Neuron (in vitro differentiated cells): ENCODE measurements around the gene LY86.

ENCODE experiments used
- H2AFZ ChIP-seq: one replicate; pipeline ENCODE4 v1.6.1; 2013; ENCODE audit warnings: low read depth, mild to moderate bottlenecking, inconsistent platforms, low read length, moderate library complexity
- H3K27me3 ChIP-seq: one replicate; pipeline ENCODE4 v1.6.1; 2013; ENCODE audit warnings: low read length; ENCODE audit not compliant: insufficient read depth
- H3K36me3 ChIP-seq: one replicate; pipeline ENCODE4 v1.6.1; 2013; ENCODE audit warnings: low read length; ENCODE audit not compliant: insufficient read depth
- H3K4me1 ChIP-seq: one replicate; pipeline ENCODE4 v1.6.1; 2013; ENCODE audit warnings: low read length; ENCODE audit not compliant: insufficient read depth
- H3K4me3 ChIP-seq: 2 replicates; pipeline ENCODE4 v1.5.1; 2013; ENCODE audit warnings: mild to moderate bottlenecking, low read length, moderate library complexity
- H3K9me3 ChIP-seq: one replicate; pipeline ENCODE4 v1.6.1; 2013; ENCODE audit warnings: low read length

The LY86 gene

DNA sequence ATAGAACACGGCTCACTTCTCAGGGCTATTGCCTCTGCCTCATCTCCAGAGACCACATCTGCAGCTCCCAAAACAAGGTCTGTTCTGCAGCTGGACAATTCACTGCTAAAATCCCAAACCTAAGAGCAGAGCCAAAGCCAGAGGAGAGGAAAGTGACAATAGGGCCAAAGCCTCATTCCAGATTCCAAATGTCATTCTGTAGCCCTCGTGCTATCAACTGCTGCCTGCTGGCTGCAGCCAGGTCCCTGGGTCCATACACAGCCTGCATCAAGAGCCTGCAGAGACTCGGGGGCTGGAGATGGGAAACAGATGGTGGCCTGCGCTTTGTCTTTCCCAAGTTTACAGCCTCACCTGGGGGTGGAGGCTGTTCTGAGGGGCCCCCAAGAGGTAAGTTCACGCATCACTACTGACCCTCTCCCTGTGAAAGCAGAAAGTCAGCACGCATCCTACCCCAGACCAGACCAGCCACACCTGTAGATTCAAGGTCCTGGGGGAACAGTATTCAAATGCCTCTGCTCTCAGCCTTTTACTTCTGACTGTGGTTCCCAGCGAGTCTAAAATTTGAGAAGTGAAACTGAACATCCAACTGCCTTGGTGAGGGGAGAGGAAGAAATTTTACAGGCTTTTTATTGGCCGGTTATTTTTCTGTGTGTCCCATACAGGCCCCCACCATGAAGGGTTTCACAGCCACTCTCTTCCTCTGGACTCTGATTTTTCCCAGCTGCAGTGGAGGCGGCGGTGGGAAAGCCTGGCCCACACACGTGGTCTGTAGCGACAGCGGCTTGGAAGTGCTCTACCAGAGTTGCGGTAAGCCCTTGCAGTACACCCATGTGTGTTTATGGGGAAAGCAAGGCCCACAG, at the start of gene LY86:
LY86 (plus strand) TSS at position 657 of the 860 bp plus-strand sequence; CDS start at position 672, 15 bp downstream.
- Histone ChIP-seq H3K4me1 (no peaks in the 10 kb centered on the region), H3K27me3 (no peaks in the 10 kb centered on the region), H2AFZ (no peak within 1 kb of the TSS), H3K36me3 (no peaks in the 10 kb centered on the region), H3K4me3 (no peak within 1 kb of the TSS), H3K9me3 (no peaks in the 10 kb centered on the region)

DNA sequence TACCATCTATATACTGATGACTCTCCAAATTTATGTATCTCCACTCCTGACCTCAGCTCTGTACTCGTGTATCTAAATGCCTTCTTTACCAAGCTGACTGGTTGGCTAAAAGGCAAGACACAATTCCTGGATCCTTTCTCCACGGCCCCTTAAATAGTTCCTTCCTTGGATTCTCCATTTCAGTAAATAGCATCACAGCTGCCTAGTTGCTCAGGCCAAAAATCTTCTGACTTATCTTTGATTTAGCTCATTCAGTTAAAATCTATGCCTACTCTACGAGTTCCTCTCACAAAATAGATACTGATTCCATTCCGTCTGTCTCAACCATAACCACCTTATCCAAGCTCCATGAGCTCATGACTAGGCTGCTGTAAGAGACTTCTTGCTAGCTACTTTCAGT, 49.5 kb upstream of the LY86 start:
- Histone ChIP-seq H3K4me1 (no peaks in the 10 kb centered on the region), H3K4me3 (no peak overlapping the region), H3K36me3 (no peaks in the 10 kb centered on the region), H3K27me3 (no peaks in the 10 kb centered on the region), H2AFZ (no peak overlapping the region), H3K9me3 (no peaks in the 10 kb centered on the region)

DNA sequence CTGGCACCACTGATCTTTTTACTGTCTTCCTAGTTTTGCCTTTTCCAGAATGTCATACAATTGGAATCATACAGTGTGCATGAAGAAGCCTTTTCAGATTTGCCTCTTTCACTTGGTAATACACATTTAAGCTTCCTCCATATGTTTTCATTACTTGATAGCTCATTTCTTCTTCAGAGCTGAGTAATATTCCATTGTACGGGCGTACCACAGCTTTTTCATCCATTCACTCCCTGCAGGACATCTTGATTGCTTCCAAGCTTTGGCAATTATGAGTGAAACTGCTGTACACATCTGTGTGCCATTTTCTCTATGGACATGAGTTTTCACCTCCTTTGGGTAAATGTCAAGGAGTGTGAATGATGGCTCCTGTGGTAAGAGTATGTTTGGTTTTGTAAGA, 46.2 kb upstream of the LY86 start:
- Histone ChIP-seq H3K36me3 (no peaks in the 10 kb centered on the region), H3K4me1 (no peaks in the 10 kb centered on the region), H3K4me3 (no peak overlapping the region), H3K9me3 (no peaks in the 10 kb centered on the region), H3K27me3 (no peaks in the 10 kb centered on the region), H2AFZ (no peak overlapping the region)

DNA sequence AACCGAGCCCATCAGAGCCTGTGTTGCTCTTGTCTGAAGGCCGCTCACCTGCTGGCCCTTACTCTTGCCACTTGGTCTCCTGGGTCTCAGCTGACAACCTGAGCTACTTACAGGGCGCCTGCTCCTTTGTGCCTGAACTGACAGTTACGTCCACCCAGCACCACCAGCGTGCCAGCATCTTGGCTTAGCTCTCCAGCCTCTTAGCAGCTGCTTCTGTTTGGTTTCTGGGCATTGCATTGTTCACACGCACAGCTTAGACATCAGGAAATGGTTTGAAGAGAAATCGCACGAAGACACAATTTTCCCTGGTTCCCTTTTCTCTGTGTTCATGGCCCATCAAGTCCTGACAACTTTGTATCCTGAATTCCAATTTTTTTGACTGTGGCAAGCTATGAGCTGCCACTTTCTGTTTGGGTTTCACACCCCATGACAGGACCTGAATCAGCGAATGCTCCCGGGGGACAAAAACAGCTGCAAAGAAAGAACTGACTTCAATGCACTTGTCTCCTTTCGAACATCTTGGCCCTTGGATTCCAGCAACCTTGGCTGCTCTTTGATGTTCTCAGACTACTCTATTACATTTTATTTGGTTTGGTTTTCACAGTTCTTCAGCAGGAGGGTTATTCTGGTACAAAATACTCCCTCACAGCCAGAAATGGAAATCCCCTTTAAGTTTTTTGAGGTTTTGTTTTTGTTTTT, 45.2 kb upstream of the LY86 start:
- Histone ChIP-seq H3K4me3 (no peak overlapping the region), H3K36me3 (no peaks in the 10 kb centered on the region), H3K9me3 (no peaks in the 10 kb centered on the region), H3K4me1 (no peaks in the 10 kb centered on the region), H3K27me3 (no peaks in the 10 kb centered on the region), H2AFZ (no peak overlapping the region)

DNA sequence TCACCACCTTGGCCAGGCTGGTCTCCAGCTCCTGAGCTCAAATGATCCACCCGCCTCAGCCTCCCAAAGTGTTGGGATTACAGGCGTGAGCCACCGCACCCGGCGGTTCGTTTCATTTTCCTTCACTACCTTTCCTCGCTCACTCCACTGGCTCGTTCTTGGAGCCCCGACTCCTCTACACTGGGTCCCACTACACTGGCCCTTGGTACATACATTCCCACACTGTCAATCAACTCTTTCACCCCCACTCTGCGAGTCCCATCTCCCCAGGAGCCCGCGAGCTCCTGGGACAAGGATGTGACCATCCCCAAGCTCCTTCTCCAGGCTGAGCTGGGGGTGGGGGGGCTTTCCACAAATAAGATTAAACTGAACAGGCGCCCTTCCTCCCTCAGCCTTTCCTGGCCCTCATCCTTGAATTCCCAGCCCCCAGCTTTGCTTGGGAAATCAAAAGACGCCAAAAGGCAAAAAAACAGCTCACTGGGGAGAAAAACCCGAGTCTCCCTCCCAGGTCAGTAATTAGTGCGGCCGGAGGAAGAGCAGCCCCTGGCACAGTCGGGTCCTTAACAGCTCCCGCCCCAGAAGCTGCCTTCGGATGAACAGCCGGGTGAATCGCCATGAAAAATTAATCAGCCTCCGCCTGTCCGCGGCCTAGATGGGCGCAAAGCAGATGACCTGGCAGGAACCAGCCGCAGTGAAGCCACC, 42.8 kb upstream of the LY86 start:
- Histone ChIP-seq H2AFZ (no peak overlapping the region), H3K27me3 (no peaks in the 10 kb centered on the region), H3K9me3 (no peaks in the 10 kb centered on the region), H3K36me3 (no peaks in the 10 kb centered on the region), H3K4me1 (no peaks in the 10 kb centered on the region), H3K4me3 (peak overlapping the region; percentile 27)

DNA sequence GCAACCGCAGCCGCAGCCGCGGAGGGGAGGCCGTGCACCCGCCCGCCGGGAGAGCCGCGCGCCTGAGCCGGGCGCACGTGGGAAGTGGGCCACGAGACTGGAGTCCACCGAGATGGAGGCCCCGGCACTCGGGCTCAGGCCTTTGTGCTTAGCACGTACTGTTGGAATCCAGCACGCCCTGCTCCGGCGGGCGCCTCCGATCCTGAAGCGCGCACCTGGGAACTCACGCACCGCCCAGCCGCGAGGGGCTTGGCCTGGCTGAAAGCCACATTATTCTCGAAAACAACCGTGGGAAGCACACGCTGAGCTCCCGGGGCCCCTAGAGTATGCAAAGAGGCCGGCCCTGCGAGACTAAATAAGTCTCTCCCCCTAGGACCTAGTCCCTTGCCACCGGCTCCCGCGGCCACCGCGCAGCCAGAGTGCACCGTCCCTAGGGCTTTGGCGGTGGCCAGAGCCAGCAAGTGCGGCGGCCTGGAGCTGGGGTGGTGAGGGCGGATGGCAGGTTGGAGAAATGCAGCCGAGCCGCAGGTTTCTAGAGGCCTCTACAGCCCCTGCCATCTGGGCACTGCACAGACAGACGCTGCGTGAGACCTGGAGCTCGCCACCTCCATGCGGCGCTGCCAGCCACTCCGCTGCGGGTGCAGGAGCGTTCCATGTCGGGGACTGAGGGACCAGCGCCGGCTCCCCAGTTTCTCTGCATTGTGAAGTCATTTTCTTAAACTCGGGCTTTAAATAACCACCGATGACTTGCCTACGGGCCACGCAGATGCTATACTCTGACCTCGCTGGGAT, 42.0 kb upstream of the LY86 start:
- H3K27me3 ChIP-seq: no peaks in the 10 kb centered on the region
- H3K36me3 ChIP-seq: no peaks in the 10 kb centered on the region
- H2AFZ ChIP-seq: peak overlapping the region; percentile 9
- H3K9me3 ChIP-seq: no peaks in the 10 kb centered on the region
- H3K4me3 ChIP-seq: peak overlapping the region; percentile 27
- no peaks in the 10 kb centered on the region for H3K4me1 ChIP-seq

DNA sequence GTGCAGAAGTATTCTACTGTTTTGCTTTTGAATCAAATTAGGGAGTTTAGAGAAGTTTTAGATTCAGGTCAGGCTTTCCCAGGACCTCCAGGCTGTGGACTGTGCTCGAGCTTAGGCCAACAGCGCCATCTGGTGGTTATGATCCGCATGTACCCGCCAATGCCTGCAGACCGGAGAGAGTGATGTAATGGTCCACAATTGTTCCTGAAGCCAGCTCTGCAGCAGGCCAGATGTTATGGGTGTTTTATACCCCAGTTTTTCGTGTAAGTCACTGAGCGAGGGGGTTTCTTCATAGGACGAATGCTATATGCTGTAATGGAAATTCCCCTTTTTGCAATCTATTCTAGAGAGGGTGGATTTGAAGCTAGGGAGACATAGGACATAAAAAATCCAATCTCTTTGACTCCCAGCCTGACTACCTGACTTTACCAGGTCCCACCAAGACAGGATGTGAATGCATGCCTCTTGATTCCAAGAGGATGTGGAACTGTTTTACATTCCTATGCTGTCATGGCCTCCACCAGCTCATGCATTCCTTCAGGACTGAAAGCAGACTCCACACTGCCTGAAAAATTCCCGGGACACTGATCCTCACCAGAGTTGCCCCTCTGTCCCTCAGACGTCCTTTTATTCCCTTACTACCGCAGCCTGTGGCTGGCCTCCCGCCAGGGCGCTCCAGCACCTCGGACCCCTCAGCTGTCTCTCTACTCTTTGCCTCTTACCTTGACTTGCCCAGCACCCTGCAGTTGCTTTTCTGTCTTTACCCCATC, 41.2 kb upstream of the LY86 start:
- no peaks in the 10 kb centered on the region for H3K9me3 ChIP-seq
- H3K27me3 ChIP-seq: no peaks in the 10 kb centered on the region
- H2AFZ ChIP-seq: peak overlapping the region; percentile 9
- H3K4me1 ChIP-seq: no peaks in the 10 kb centered on the region
- peak overlapping the region; percentile 27 for H3K4me3 ChIP-seq
- no peaks in the 10 kb centered on the region for H3K36me3 ChIP-seq

DNA sequence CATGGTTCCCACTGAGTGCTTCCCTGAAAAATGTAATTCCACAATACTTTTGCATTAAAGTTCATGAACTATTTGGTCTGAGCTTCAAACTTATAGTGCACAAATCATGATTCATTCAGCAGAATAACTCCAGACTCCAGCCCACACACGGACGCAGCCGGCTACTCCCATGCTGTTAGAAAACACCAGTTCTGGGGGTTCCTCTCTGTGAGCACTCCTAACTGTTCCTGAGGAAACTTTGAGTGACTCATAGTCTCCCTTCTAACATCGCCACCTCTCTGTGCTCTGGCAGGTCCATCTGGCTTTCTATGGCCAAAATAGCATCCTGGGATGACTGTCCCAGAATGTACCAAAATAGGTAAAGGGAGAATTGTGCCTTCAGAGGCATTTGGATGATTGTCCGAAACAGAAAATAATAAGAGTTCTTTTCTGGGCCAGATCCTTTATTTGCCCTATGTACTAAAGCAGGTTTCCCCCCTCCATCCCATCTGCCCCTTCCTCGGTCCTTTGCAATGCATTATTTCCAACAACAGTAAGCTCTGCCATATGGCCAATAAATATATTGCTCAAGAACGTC, 32.3 kb upstream of the LY86 start:
- Histone ChIP-seq H3K4me3 (no peak overlapping the region), H2AFZ (no peak overlapping the region), H3K4me1 (no peaks in the 10 kb centered on the region), H3K27me3 (no peaks in the 10 kb centered on the region), H3K36me3 (no peaks in the 10 kb centered on the region), H3K9me3 (no peaks in the 10 kb centered on the region)

DNA sequence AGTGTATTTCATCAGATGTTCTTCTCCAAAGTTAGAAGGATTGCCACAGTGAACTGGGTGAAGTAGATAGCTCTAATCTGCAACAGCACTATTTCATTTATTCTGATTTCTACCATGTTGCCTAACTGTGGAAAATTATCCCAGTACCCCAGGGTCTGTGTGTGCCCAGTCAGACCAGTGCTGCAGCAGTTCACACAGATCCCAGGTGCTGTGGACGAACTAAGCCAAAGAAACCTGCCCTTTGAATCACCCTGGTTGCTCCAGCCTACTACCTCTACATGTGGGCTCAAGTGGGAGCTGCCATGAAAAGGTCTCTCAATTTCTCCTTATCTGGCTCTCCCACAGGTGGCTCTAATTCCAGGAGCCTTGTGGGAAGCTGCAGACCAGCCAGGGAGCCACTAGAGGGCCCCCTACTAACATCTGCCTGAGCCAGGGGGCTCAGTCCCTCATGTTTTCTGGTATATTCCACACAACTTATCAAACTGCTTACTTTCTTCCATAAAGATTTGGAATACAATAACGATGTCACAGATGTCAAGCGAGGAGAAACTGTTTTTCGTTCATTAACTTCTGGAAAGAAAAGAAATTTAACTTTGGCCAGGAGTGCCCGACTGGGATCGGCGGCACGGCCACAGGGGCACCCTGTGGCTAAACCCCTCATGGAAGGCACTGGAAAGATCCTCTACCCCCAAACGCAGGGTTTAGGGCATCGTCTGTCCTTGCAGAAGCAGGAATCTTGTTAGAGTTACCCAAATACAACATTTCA, 31.6 kb upstream of the LY86 start:
- H3K9me3 ChIP-seq: no peaks in the 10 kb centered on the region
- H3K27me3 ChIP-seq: no peaks in the 10 kb centered on the region
- H3K36me3 ChIP-seq: no peaks in the 10 kb centered on the region
- H3K4me3 ChIP-seq: no peak overlapping the region
- H3K4me1 ChIP-seq: no peaks in the 10 kb centered on the region
- no peak overlapping the region for H2AFZ ChIP-seq

DNA sequence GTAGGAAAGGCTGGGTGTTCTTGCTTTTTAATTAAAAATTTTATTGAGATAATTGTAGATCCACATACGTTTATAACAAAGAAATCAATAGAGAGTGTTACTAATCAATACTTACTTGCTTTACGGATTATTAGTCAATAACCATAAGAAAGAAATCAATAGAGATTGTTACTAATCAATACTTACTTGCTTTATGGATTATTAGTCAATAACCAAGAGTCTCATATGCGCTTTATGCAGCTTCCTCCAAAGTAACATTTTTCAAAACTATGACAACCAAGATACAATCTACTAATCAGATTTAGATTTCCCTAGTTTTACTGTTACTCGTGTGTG, 31.0 kb upstream of the LY86 start:
- no peak overlapping the region for H3K4me3 ChIP-seq
- no peaks in the 10 kb centered on the region for H3K4me1 ChIP-seq
- no peaks in the 10 kb centered on the region for H3K9me3 ChIP-seq
- H3K36me3 ChIP-seq: no peaks in the 10 kb centered on the region
- H2AFZ ChIP-seq: no peak overlapping the region
- no peaks in the 10 kb centered on the region for H3K27me3 ChIP-seq

DNA sequence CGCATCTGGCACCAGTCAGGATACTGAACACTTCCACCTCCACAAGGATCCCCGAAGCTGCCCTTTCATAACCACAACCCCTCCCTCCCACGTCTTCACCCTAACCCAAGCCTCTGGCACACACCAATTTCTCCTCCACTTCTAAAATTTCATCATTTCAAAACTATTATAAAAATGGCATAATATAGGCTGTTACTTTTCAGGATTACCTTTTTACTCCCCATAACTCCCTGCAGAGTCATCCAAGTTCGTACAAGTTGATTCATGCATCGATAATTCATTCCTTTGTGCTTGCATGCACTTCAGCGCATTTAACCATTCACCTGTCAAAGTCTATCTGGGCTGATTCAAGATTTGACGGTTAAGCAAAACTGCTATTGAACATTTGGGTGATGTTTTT, 30.6 kb upstream of the LY86 start:
- no peaks in the 10 kb centered on the region for H3K36me3 ChIP-seq
- no peak overlapping the region for H2AFZ ChIP-seq
- no peaks in the 10 kb centered on the region for H3K4me1 ChIP-seq
- no peak overlapping the region for H3K4me3 ChIP-seq
- H3K9me3 ChIP-seq: no peaks in the 10 kb centered on the region
- no peaks in the 10 kb centered on the region for H3K27me3 ChIP-seq
